Sigmoid colon (tissue), 7 donors: ENCODE data around the gene GINS2. TPM values are rescaled to one million over a fixed set of nuclear protein-coding genes. Genes with fewer than 3 reads are reported as not detected.

ENCODE experiments used
- DNase-seq: peaks from one replicate; pipeline ENCODE4 v3.0.0-alpha.2; 2019
- H3K27ac ChIP-seq, 4 donors: fragments of 200-600 bp; sonication (generic); one replicate each; pipeline ENCODE4 v1.5.1; 2016 to 2019; ENCODE audit warnings: mild to moderate bottlenecking in 1 of 4
- H3K27me3 ChIP-seq, 3 donors: fragments of 200-600 bp; sonication (generic); one replicate each; pipeline ENCODE4 v1.5.1; 2019; ENCODE audit warnings: mild to moderate bottlenecking in 1 of 3
- H3K36me3 ChIP-seq, 4 donors: fragments of 200-600 bp; sonication (generic); one replicate each; pipeline ENCODE4 v1.5.1; 2016 to 2019
- H3K4me1 ChIP-seq, 4 donors: fragments of 200-600 bp; sonication (generic); one replicate each; pipeline ENCODE4 v1.5.1; 2017 to 2019
- H3K4me3 ChIP-seq, 4 donors: fragments of 200-600 bp; sonication (generic); one replicate each; pipeline ENCODE4 v1.5.1; 2017 to 2019; ENCODE audit warnings: mild to moderate bottlenecking in 2 of 4, moderate library complexity in 1 of 4
- H3K9me3 ChIP-seq, 4 donors: fragments of 200-600 bp in 3 of 4; sonication (generic) in 3 of 4; one replicate each; pipeline versions ENCODE4 v1.5.1 to v1.6.1; 2013 to 2019
- CTCF ChIP-seq, 4 experiments: fragments of 450-650 bp in 3 of 4; fragments of 200-600 bp in 1 of 4; IDR thresholded peaks; one replicate each; pipeline ENCODE4 v1.5.1; 2016 to 2019; ENCODE audit warnings: antibody characterized with exemption in 4 of 4, mild to moderate bottlenecking in 3 of 4, moderate library complexity in 2 of 4
- EP300 ChIP-seq, 4 donors: sonication (generic); formaldehyde crosslinking; IDR thresholded peaks; one replicate each; pipeline ENCODE4 v1.6.1; 2017; ENCODE audit warnings: antibody characterized with exemption in 4 of 4
- POLR2A ChIP-seq, 2 donors: fragments of 450-650 bp; IDR thresholded peaks; one replicate each; pipeline ENCODE4 v1.6.1; 2016; ENCODE audit warnings: antibody characterized with exemption in 2 of 2, mild to moderate bottlenecking in 2 of 2, moderate library complexity in 2 of 2
- POLR2AphosphoS5 ChIP-seq, 4 donors: sonication (generic); formaldehyde crosslinking; IDR thresholded peaks; one replicate each; pipeline ENCODE4 v1.6.1; 2017; ENCODE audit warnings: antibody characterized with exemption in 4 of 4
- WGBS, 2 donors: extraction: QIAGEN DNeasy Blood & Tissue Kit; methylation state at CpG; one replicate each; pipeline ENCODE4 v1.1.7; 2013; 5-methylcytosine and 5-hydroxymethylcytosine counted together
- intact Hi-C: fragments of 100-400 bp; cut with DNase I; formaldehyde crosslinking; loops from one replicate; pipeline ENCODE4 v1.15.1; 2023
- polyA plus RNA-seq, 3 donors: library from polyadenylated mRNA; stranded (reverse); fragments of 200-250 nt; gene quantifications; one replicate each; pipeline ENCODE4 v1.2.3, GENCODE V29; 2013
- total RNA-seq, 4 donors: library from RNA; depleted of rRNA; stranded (reverse); fragments of >200 nt; gene quantifications; one replicate each; pipeline ENCODE4 v1.1.0, GENCODE V29; 2016
- donor health status: healthy with polysubstance abuse.
- donor health status: Bipolar disorder and iron deficiency.
- donor health status: healthy.

The GINS2 gene
- total and polyA plus RNA-seq, 7 donors = 0.16 to 9.6 (median 1.2) TPM; not detected in 1

- TF ChIP-seq EP300 (IDR thresholded peaks at IDR 0.05) = no peak
- TF ChIP-seq POLR2A (IDR thresholded peaks at IDR 0.05) = no peak
- TF ChIP-seq POLR2AphosphoS5 (IDR thresholded peaks at IDR 0.05) = no peak
- no peak for TF ChIP-seq CTCF (IDR thresholded peaks at IDR 0.05)
- no peak overlapping the region for H3K4me3 ChIP-seq
Measured at GRCh38 chr16:85698459-85698891, 9.7 kb upstream of the GINS2 start.

GRCh38 chr16:85697431-85697830 is 8.7 kb upstream of the GINS2 start:
- H3K27me3 ChIP-seq = peaks cover 0 to 28% (median 13%) of the 10 kb centered on the region in 3 donors
- no peaks in the 10 kb centered on the region for H3K36me3 ChIP-seq
- intact Hi-C loops = no loop called here
- H3K4me1 ChIP-seq = no peaks in the 10 kb centered on the region
- WGBS, 2 donors = 66 to 83% methylated on average over 14 of the region's 14 CpGs
- TF ChIP-seq POLR2AphosphoS5 (IDR thresholded peaks at IDR 0.05) (no peak), EP300 (IDR thresholded peaks at IDR 0.05) (no peak), CTCF (IDR thresholded peaks at IDR 0.05) (no peak), POLR2A (IDR thresholded peaks at IDR 0.05) (no peak)
- H3K4me3 ChIP-seq = no peak overlapping the region
- no peaks in the 10 kb centered on the region for H3K9me3 ChIP-seq
- no peak overlapping the region for H3K27ac ChIP-seq
- no peak for DNase-seq

More at GRCh38 chr16:85698459-85698891, 9.7 kb upstream of the GINS2 start:
- Histone ChIP-seq H3K4me1 (no peaks in the 10 kb centered on the region), H3K36me3 (no peaks in the 10 kb centered on the region), H3K27ac (no peak overlapping the region), H3K27me3 (peaks cover 0 to 28% (median 13%) of the 10 kb centered on the region in 3 donors), H3K9me3 (no peaks in the 10 kb centered on the region)
- DNase-seq = no peak
- intact Hi-C loops = no loop called here
- 88% methylated on average over 7 of the region's 7 CpGs for WGBS, 2 donors

GRCh38 chr16:85696781-85697180 is 8.0 kb upstream of the GINS2 start:
- Histone ChIP-seq H3K27me3 (peaks cover 0 to 28% (median 13%) of the 10 kb centered on the region in 3 donors), H3K9me3 (no peaks in the 10 kb centered on the region), H3K36me3 (no peaks in the 10 kb centered on the region), H3K27ac (no peak overlapping the region), H3K4me3 (no peak overlapping the region), H3K4me1 (no peaks in the 10 kb centered on the region)
- intact Hi-C loops = no loop called here
- no peak for DNase-seq
- WGBS, 2 donors = 88 to 92% methylated on average over 16 of the region's 16 CpGs
- TF ChIP-seq CTCF (IDR thresholded peaks at IDR 0.05) = no peak
- no peak for TF ChIP-seq POLR2A (IDR thresholded peaks at IDR 0.05)
- no peak for TF ChIP-seq POLR2AphosphoS5 (IDR thresholded peaks at IDR 0.05)
- no peak for TF ChIP-seq EP300 (IDR thresholded peaks at IDR 0.05)

GRCh38 chr16:85695196-85696128 is 6.7 kb upstream of the GINS2 start:
- 84 to 87% methylated on average over 24 of the region's 24 CpGs for WGBS, 2 donors
- DNase-seq = no peak

More at GRCh38 chr16:85695196-85696128, 6.7 kb upstream of the GINS2 start:
- Histone ChIP-seq H3K4me1 (no peaks in the 10 kb centered on the region), H3K4me3 (no peak overlapping the region), H3K9me3 (no peaks in the 10 kb centered on the region), H3K36me3 (no peaks in the 10 kb centered on the region), H3K27me3 (peaks cover 0 to 28% (median 13%) of the 10 kb centered on the region in 3 donors), H3K27ac (no peak overlapping the region)
- intact Hi-C loops = no loop called here
- TF ChIP-seq EP300 (IDR thresholded peaks at IDR 0.05) (no peak), CTCF (IDR thresholded peaks at IDR 0.05) (no peak), POLR2A (IDR thresholded peaks at IDR 0.05) (no peak), POLR2AphosphoS5 (IDR thresholded peaks at IDR 0.05) (no peak)
